PFSK-1 (cell line): ENCODE data around the gene WWC1.

Experiments
- FOXP2 ChIP-seq: optimal IDR thresholded peaks from 2 replicates; pipeline ENCODE3; 2011; ENCODE audit warnings: borderline replicate concordance, control low read depth, inconsistent platforms; ENCODE audit not compliant: insufficient read depth; ENCODE audit errors: extremely low read length, extremely low read depth
- POLR2AphosphoS5 ChIP-seq: IDR thresholded peaks from 2 replicates; pipeline ENCODE4 v1.6.1; 2012; ENCODE audit warnings: low read depth, mild to moderate bottlenecking, control low read depth, low read length, moderate library complexity
- REST ChIP-seq, 2 experiments: IDR thresholded peaks; 2 replicates each; pipeline versions ENCODE4 v1.6.1 to v1.8.0; 2011 to 2012; ENCODE audit warnings: low read depth in 2 of 2, low read length in 2 of 2, control low read depth in 1 of 2, inconsistent platforms in 1 of 2, mild to moderate bottlenecking in 1 of 2, moderate library complexity in 1 of 2; ENCODE audit not compliant: insufficient read depth in 1 of 2
- SIN3A ChIP-seq: IDR thresholded peaks from 2 replicates; pipeline ENCODE4 v1.6.1; 2012; ENCODE audit warnings: mild to moderate bottlenecking, low read length, moderate library complexity, borderline replicate concordance; ENCODE audit not compliant: insufficient read depth
- TAF1 ChIP-seq: IDR thresholded peaks from 2 replicates; pipeline ENCODE4 v1.6.1; 2012; ENCODE audit warnings: low read length, control low read depth, borderline replicate concordance; ENCODE audit not compliant: insufficient read depth

GRCh38 chr5:168443533-168443932 lies 152.1 kb downstream of the WWC1 start:
- no peak for TF ChIP-seq POLR2AphosphoS5
- TF ChIP-seq TAF1, result no peak
- no peak for TF ChIP-seq REST (IDR thresholded peaks at IDR 0.05; ENCODE audit: insufficient read depth in 1 of 2, low read depth in 2 of 2, low read length in 2 of 2)
- TF ChIP-seq SIN3A, result no peak
- TF ChIP-seq FOXP2, result no peak
